Tracheal epithelial cell (primary cell): ENCODE data around the gene NXPH1. TPM values are rescaled to one million over a fixed set of nuclear protein-coding genes. Genes with fewer than 3 reads are reported as not detected.

ENCODE experiments used
- total RNA-seq: library from RNA; depleted of rRNA; stranded (reverse); fragments of >200 nt; gene quantifications from 2 replicates; pipeline ENCODE4 v1.2.1, GENCODE V29; 2014

The NXPH1 gene
- total RNA-seq = not detected in 2 replicates

GRCh38 chr7:8433477-8434289 is at the start of gene NXPH1:
Gene NXPH1, plus strand, starts transcription at chr7:8433609.

Other genes starting within 250 kb of the NXPH1 start
- 6.5 and 6.6 TPM in 2 replicates for gene ICA1, start 171.4 kb upstream of the NXPH1 start, total RNA-seq